Measurements from ENCODE around the gene TSPAN18.

GRCh38 chr11:44687388-44687787 is 39.4 kb upstream of the TSPAN18 start:
- TF ChIP-seq POLR2A (IDR thresholded peaks at IDR 0.05) (no peak), CTCF (IDR thresholded peaks at IDR 0.05) (no peak), EP300 (IDR thresholded peaks at IDR 0.05) (no peak)

All from stomach (tissue), 4 donors.